OCI-LY1 (cell line): Measurements from ENCODE around the gene ROPN1L.

Source experiments
- H2AFZ ChIP-seq: fragments of 200-600 bp; sonication (generic), shearing (Covaris generic); 2 replicates; pipeline ENCODE4 v1.6.0; 2014; ENCODE audit warnings: antibody characterized with exemption, mild to moderate bottlenecking, low read length
- H3F3A ChIP-seq: fragments of 200-600 bp; sonication (generic), shearing (Covaris generic); 2 replicates; pipeline ENCODE4 v1.6.0; 2014; ENCODE audit warnings: mild to moderate bottlenecking, antibody characterized with exemption, low read length, moderate library complexity; ENCODE audit not compliant: insufficient read depth
- H3K27ac ChIP-seq: fragments of 200-600 bp; sonication (generic); 2 replicates; pipeline ENCODE4 v1.5.1; 2014; ENCODE audit warnings: low read length, mixed run types, mild to moderate bottlenecking, low read depth; ENCODE audit not compliant: poor library complexity, severe bottlenecking
- H3K27me3 ChIP-seq: fragments of 200-600 bp; sonication (generic); 2 replicates; pipeline ENCODE4 v1.6.0; 2014; ENCODE audit warnings: antibody characterized with exemption, mild to moderate bottlenecking, low read length, moderate library complexity; ENCODE audit not compliant: insufficient read depth
- H3K36me3 ChIP-seq: fragments of 200-600 bp; sonication (generic); 2 replicates; pipeline ENCODE4 v1.6.1; 2014; ENCODE audit warnings: mild to moderate bottlenecking, antibody characterized with exemption, low read length, moderate library complexity, mixed read lengths; ENCODE audit not compliant: insufficient read depth
- H3K4me1 ChIP-seq: fragments of 200-600 bp; sonication (generic); 2 replicates; pipeline ENCODE4 v1.5.1; 2014; ENCODE audit warnings: mild to moderate bottlenecking, low read length, moderate library complexity; ENCODE audit not compliant: insufficient read depth, severe bottlenecking
- H3K4me2 ChIP-seq: fragments of 200-600 bp; sonication (generic), shearing (Covaris generic); 2 replicates; pipeline ENCODE4 v1.6.1; 2014; ENCODE audit warnings: low read length
- H3K4me3 ChIP-seq: fragments of 200-600 bp; sonication (generic); 2 replicates; pipeline ENCODE4 v1.5.1; 2014; ENCODE audit warnings: low read length, low read depth, mild to moderate bottlenecking, mixed read lengths; ENCODE audit not compliant: poor library complexity, severe bottlenecking
- H3K79me2 ChIP-seq: fragments of 200-600 bp; shearing (Covaris generic); 2 replicates; pipeline ENCODE4 v1.6.1; 2016; ENCODE audit warnings: mixed run types, low read length, mixed read lengths; ENCODE audit not compliant: insufficient read depth
- H3K9ac ChIP-seq: fragments of 200-600 bp; sonication (generic), shearing (Covaris generic); 2 replicates; pipeline ENCODE4 v1.6.1; 2014; ENCODE audit warnings: mild to moderate bottlenecking, low read length, mixed read lengths
- H3K9me2 ChIP-seq: fragments of 200-600 bp; sonication (generic), shearing (Covaris generic); 2 replicates; pipeline ENCODE4 v1.6.1; 2014; ENCODE audit warnings: low read depth, mild to moderate bottlenecking, low read length, mixed read lengths
- H3K9me3 ChIP-seq: fragments of 200-600 bp; shearing (Covaris generic); 2 replicates; pipeline ENCODE4 v1.6.1; 2014; ENCODE audit warnings: low read length, mixed read lengths
- H4K20me1 ChIP-seq: fragments of 200-600 bp; sonication (generic), shearing (Covaris generic); 2 replicates; pipeline ENCODE4 v1.6.0; 2016; ENCODE audit warnings: mild to moderate bottlenecking, low read length; ENCODE audit not compliant: insufficient read depth
- EZH2 ChIP-seq: fragments of 200-600 bp; sonication (generic), shearing (Covaris generic); IDR thresholded peaks from 2 replicates; pipeline ENCODE4 v1.8.0; 2017; ENCODE audit warnings: borderline replicate concordance, mixed run types, mild to moderate bottlenecking, antibody characterized with exemption, low read length, moderate library complexity, mixed read lengths
- TF ChIP-seq, protein P1 (sequence below): fragments of 200-600 bp; sonication (generic), shearing (Covaris generic); IDR thresholded peaks from 2 replicates; pipeline ENCODE4 v1.5.1; 2017; ENCODE audit warnings: mild to moderate bottlenecking, antibody characterized with exemption, low read length, moderate library complexity, mixed read lengths

The ROPN1L gene

DNA sequence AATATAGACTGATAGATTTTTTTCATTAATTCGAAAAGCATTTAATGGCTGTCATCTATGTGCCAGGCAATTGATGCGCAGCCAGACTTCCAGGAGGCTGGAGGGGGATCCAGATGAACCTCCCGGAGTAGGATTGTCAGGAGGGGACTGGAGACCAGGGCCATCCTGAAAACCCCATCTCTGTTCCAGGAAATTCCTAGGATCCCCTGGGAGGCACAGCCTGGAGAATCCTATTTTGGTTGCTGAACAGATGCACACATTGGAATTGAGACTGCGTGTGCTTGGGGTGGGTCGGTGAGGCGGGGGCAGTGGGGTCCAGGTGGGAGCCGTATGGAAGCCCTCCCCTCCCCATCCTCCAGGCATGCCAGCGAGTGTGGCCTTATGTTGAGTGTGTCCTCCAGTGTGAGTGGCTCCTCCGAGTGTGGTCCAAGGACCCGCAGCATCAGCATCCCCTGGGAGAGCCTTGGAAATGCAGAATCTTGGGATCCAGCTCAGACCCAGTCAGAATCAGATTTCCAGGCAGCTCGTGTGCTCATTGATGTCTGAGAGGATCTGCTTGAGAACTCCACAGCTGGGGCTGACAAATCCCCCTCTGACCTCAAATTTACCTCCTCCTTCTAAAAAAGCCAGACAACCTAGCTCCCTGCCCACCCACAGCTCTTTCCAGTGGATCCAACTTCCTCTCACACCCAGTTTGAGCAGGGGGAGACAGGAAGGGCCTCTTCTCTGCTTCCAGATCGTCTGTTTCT, 38.7 kb downstream of the ROPN1L start:
- TF ChIP-seq EZH2: no peak
- TF ChIP-seq, protein P1, sequence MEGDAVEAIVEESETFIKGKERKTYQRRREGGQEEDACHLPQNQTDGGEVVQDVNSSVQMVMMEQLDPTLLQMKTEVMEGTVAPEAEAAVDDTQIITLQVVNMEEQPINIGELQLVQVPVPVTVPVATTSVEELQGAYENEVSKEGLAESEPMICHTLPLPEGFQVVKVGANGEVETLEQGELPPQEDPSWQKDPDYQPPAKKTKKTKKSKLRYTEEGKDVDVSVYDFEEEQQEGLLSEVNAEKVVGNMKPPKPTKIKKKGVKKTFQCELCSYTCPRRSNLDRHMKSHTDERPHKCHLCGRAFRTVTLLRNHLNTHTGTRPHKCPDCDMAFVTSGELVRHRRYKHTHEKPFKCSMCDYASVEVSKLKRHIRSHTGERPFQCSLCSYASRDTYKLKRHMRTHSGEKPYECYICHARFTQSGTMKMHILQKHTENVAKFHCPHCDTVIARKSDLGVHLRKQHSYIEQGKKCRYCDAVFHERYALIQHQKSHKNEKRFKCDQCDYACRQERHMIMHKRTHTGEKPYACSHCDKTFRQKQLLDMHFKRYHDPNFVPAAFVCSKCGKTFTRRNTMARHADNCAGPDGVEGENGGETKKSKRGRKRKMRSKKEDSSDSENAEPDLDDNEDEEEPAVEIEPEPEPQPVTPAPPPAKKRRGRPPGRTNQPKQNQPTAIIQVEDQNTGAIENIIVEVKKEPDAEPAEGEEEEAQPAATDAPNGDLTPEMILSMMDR: no peak
- H3K4me3 ChIP-seq: no peak overlapping the region
- no peaks in the 10 kb centered on the region for H3K9me2 ChIP-seq
- H3K4me1 ChIP-seq: no peaks in the 10 kb centered on the region
- H3K36me3 ChIP-seq: no peaks in the 10 kb centered on the region
- no peak overlapping the region for H3K4me2 ChIP-seq
- no peaks in the 10 kb centered on the region for H4K20me1 ChIP-seq
- H3K9ac ChIP-seq: no peak overlapping the region
- H3K27ac ChIP-seq: no peak overlapping the region
- H3K9me3 ChIP-seq: no peaks in the 10 kb centered on the region
- peaks cover 11% of the 10 kb centered on the region; the same call in 1 of the 2 replicates for H3K27me3 ChIP-seq
- H3K79me2 ChIP-seq: no peaks in the 10 kb centered on the region
- no peak overlapping the region for H2AFZ ChIP-seq
- H3F3A ChIP-seq: no peaks in the 10 kb centered on the region

- Histone ChIP-seq H2AFZ (no peak overlapping the region), H4K20me1 (no peaks in the 10 kb centered on the region), H3K79me2 (no peaks in the 10 kb centered on the region), H3K27ac (no peak overlapping the region), H3K9me2 (no peaks in the 10 kb centered on the region), H3K9ac (no peak overlapping the region), H3K4me2 (no peak overlapping the region), H3K4me3 (no peak overlapping the region), H3K36me3 (no peaks in the 10 kb centered on the region), H3K9me3 (no peaks in the 10 kb centered on the region), H3K27me3 (peaks cover 5% of the 10 kb centered on the region; the same call in 1 of the 2 replicates), H3F3A (no peaks in the 10 kb centered on the region), H3K4me1 (no peaks in the 10 kb centered on the region)
- TF ChIP-seq, protein P1: no peak
- TF ChIP-seq EZH2: no peak
Measured at GRCh38 chr5:10481241-10481935, 39.7 kb downstream of the ROPN1L start.

- Histone ChIP-seq H3K4me1 (no peaks in the 10 kb centered on the region), H3K9ac (no peak overlapping the region), H3K27ac (no peak overlapping the region), H4K20me1 (no peaks in the 10 kb centered on the region), H3K4me2 (no peak overlapping the region), H3K27me3 (peaks cover 5% of the 10 kb centered on the region; the same call in 1 of the 2 replicates), H3K4me3 (no peak overlapping the region), H3K36me3 (no peaks in the 10 kb centered on the region), H2AFZ (no peak overlapping the region), H3K9me3 (no peaks in the 10 kb centered on the region), H3K9me2 (no peaks in the 10 kb centered on the region), H3K79me2 (no peaks in the 10 kb centered on the region), H3F3A (no peaks in the 10 kb centered on the region)
- no peak for TF ChIP-seq EZH2
- TF ChIP-seq, protein P1: no peak
Measured at GRCh38 chr5:10482791-10483530, 41.3 kb downstream of the ROPN1L start.
